Measurements from ENCODE around the gene PRODH.
"Not testable (repeated sequence)": the region's sequence is repeated elsewhere in the genome, so short reads cannot be mapped to it uniquely, and the experiment has no call there.

PRODH gene

DNA sequence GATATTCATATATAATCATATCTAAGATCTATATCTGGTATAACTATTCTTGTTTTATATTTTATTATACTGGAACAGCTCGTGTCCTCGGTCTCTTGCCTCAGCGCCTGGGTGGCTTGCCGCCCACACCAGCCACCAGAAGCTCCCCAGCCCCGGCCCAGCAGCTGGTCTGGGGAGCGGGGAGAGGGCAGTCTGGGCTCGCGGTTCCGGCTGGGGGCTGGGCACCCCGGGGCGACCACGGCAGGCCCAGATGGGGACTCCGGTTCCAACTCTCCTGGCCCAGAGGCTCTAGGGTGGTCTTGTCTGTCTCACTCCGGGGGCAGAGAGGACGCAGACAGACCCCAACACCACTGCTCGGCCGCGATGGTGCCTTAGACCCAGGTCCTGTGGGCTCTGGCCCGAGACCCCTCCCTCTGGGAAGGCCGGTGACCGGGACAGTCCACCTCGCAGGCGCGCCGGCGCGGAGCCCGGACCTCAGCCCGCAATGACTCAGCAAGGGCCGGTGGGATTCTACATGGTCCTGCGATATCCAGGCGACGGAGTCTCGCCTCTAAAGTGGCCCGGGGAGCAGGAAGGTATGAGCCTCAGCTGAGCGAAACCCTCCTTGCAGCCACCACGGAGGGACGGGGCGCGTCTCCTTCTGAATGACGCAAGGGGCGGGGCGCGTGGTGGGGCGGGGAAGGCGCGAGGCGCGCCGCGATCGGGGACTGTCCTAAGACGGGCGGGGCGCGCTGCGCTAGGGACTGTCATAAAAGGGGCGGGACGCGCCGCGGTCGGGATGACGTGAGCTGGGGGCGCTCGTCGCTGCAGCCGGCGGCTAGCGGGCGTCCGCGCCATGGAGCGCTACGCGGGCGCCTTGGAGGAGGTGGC lies 30.3 kb downstream of the PRODH start, which contains the start of gene DGCR6:
TSS of gene DGCR6 (plus strand) at position 781 of the 870 bp plus-strand sequence. CDS start at position 836, 55 bp downstream.
- DNase-seq (ENCODE audit: low read depth), result no peak

DNA sequence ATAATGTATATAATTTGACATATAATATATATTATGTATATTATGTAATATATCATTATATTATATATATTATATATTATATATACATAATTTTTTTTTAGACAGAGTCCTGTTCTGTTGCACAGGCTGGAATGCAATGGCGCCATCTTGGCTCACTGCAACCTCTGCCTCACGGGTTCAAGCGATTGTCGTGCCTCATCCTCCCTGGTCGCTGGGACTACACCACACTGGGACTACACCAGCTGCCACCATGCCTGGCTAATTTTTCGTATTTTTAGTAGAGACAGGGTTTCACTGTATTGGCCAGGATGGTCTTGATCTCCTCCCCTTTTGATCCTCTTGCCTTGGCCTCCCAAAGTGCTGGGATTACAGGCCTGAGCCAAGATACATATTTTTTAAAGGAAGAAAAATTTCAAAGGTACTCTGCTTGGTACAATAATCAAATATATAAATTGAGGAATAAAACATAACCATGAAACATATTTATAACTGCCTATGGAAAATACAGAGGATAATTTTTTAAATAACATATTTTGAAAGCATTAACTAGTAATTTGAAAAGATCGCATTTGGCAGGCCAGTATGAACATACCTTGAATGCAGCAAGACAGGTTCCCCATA lies 39.9 kb downstream of the PRODH start:
- DNase-seq (ENCODE audit: low read depth), result not testable (repeated sequence)

DNA sequence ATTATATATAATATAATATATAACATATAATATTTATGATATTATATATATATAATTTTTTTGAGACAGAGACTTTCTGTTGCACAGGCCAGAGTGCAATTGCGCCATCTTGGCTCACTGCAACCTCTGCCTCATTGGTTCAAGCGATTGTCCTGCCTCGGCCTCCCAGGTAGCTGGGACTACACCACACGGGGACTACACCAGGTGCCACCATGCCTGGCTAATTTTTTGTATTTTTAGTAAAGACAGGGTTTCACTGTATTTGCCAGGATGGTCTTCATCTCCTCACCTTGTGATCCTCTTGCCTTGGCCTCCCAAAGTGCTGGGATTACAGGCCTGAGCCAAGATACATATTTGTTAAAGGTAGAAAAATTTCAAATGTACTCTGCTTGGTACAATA lies 42.3 kb downstream of the PRODH start:
- DNase-seq (ENCODE audit: low read depth), result not testable (repeated sequence)

DNA sequence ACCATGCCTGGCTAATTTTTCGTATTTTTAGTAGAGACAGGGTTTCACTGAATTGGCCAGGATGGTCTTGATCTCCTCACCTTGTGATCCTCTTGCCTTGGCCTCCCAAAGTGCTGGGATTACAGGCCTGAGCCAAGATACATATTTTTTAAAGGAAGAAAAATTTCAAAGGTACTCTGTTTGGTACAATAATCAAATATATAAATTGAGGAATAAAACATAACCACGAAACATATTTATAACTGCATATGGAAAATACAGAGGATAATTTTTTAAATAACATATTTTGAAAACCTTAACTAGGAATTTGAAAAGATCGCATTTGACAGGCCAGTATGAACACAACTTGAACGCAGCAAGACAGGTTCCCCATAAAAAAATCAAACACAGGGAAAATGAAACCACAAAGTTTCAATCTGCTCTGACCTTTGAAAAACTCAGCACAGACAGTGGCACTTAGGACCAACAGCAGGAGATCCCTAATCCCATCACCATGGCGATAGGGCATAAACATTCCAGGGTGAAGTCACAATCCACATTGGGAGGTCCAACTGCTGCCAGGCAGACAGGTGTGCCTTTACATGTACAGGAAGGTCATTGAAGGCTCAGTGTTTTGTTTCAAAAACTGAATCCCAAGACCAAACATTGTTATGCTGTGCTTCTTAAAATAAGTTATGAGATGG lies 45.4 kb downstream of the PRODH start:
- DNase-seq (ENCODE audit: low read depth), result not testable (repeated sequence)

DNA sequence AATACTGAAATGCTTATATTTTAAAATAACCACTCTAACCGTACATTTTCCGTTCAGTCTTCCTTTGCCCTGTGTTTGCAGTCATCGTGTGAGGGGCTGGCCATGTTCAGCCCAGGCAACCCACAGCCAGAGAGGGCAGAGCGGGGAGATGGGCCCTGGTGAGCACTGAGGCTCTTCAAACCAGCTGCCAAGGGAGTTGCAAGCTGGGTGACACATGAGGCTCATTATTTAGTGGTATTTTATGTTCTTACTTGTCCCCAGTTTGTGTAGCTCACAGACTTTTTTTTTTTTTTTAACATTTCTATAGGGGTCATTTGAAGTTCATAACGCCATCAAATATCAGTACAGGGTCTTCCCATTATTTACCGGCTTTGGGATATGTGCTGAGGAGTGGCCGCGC lies 48.0 kb downstream of the PRODH start:
- DNase-seq (ENCODE audit: low read depth), result no peak

DNA sequence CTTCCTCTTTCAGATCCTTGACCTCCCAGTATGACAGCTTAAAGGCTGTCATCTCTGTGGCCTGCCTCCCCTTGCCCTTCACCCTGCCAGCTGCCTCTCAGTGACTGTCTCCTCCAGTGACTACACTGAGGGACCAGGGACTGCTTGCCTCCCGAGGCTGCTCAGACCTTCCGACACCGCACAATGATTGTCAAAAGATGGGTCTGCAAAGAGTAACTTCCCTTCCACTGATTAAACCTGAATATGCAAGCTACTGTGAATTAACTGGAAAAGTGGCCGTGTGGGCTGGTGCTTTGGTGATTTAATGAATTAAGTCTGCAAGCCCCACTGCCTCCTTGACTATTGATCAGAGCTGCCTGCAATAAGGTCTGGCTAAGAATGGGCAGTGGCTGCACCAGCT lies 51.6 kb downstream of the PRODH start:
- not testable (repeated sequence) for DNase-seq (ENCODE audit: low read depth)

DNA sequence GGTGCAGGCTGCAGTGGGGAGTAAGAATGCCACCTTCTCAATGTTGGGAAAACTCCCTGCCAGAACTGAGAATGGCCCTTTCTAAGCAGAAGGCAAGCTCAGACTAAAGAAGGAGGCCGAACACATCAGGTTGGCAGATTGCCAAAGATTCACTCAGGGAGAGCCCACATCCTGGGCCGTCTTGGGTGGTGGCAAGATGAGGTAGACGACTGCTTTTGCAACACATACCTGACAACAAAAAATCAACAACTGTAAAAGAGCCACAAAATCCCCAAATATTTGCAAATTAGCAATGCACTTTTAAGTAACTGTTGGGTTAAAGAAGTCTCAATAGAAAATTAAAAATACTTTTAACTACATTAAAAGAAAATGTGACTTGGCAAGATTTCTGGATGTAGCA lies 54.8 kb downstream of the PRODH start:
- DNase-seq (ENCODE audit: low read depth), result peak; percentile 25

Data from activated T-cell treated with anti-CD3 and anti-CD28 coated beads for 48 hours (primary cell).